Urinary bladder (tissue), 4 donors: ENCODE measurements around the gene GSG1L2. TPM values are rescaled to one million over a fixed set of nuclear protein-coding genes. Genes with fewer than 3 reads are reported as not detected.
"Not testable (repeated sequence)": the region's sequence is repeated elsewhere in the genome, so short reads cannot be mapped to it uniquely, and the experiment has no call there.

Experiments
- DNase-seq: peaks from one replicate; pipeline ENCODE4 v3.0.0-alpha.2; 2015; ENCODE audit errors: extremely low spot score
- H3K27ac ChIP-seq: one replicate; pipeline ENCODE4 v1.5.1; 2013; ENCODE audit warnings: low read depth, mild to moderate bottlenecking, moderate library complexity
- H3K36me3 ChIP-seq: one replicate; pipeline ENCODE4 v1.6.1; 2013; ENCODE audit warnings: mild to moderate bottlenecking, moderate library complexity; ENCODE audit not compliant: insufficient read depth
- H3K4me1 ChIP-seq: one replicate; pipeline ENCODE4 v1.6.1; 2013; ENCODE audit warnings: mild to moderate bottlenecking, moderate library complexity; ENCODE audit not compliant: insufficient read depth
- H3K4me3 ChIP-seq: one replicate; pipeline ENCODE4 v1.5.1; 2013; ENCODE audit warnings: low read depth, low read length
- WGBS: extraction: QIAGEN DNeasy Blood & Tissue Kit; methylation state at CpG from one replicate; pipeline ENCODE4 v1.1.7; 2013; 5-methylcytosine and 5-hydroxymethylcytosine counted together
- polyA plus RNA-seq: library from polyadenylated mRNA; stranded (reverse); fragments of 200-250 nt; gene quantifications from one replicate; pipeline ENCODE4 v1.2.3, GENCODE V29; 2013
- total RNA-seq: library from RNA; depleted of rRNA; stranded (reverse); fragments of >200 nt; gene quantifications from one replicate; pipeline ENCODE4 v1.2.3, GENCODE V29; 2014
- donor health status: healthy with polysubstance abuse.
- donor health status: healthy.

Gene GSG1L2
- total and polyA plus RNA-seq, 2 donors = not detected

DNA sequence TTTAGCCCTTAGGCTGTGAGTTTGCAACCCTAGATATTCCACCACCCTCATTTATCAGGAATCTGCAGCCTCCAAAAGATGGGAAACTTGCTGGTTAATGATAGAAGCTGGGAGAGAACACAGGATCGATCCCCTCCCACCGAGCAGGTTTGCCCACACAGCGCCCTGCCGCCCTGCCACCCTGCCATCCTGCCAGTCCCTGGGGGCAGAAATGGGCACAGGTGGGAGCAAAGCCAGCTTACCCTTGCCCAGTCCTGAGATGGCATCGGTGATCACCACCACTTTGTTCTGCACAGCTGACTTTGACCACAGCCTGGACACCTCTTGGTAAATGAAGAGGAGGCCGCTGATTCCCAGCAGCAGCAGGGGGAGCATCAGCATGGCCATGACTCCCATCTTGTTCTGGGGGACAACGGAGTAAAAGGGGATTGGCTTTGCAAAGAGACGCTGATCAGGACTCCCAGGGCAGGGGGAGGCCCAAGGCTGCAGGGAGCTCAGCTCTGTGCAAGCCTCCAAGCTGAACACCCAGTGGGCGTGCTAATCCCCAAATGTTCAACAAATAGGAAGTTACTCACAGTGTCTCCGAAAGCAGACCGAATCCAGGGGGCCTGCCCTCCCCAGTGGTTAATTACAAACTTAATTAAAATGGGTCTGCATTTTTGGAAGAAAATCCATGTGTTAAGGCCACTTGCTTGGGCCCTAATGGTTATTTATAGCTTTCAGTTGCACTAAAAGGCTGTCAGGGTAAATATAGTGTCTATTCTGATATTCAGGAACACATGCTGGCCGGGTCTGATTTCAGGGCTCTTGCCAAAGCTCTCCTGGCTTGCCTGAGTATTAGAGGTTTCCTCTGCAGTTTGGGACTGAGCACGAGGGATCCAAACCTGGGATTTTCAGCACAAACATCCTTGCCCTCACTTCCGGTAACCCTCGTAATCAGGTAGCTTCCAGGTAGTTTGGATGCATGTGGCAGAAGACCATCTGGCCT lies 30.7 kb downstream of the GSG1L2 start, which contains the start of gene DHRS7C:
DHRS7C (minus strand) TSS at position 704 of the 988 bp plus-strand sequence; CDS start at position 396, 308 bp downstream.
- H3K4me3 ChIP-seq = no peak within 1 kb of the TSS
- DNase-seq = no peak
- H3K36me3 ChIP-seq = no peaks in the 10 kb centered on the region
- no peaks in the 10 kb centered on the region for H3K4me1 ChIP-seq
- WGBS = 57% methylated on average over 15 of the region's 15 CpGs
- H3K27ac ChIP-seq = no peak within 1 kb of the TSS

DNA sequence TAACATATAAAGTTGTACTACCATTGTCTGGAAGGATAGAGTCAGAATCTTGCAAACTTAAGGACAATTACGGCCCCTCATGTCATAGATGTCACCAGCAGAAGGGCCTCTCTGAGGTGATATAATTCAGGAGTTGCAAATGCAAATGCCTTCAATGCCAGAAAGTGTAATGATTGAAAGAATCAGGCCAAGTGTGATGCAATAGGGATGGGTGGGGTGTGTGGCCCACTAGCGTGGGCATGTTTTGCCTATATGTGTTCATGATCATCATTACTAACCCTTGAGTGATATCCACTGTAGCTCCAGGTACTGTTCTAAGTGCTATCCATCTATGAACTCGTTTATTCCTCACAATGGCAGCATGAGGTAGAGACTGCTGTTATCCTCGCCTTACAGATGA lies 31.6 kb downstream of the GSG1L2 start:
- no peak for DNase-seq
- H3K4me3 ChIP-seq = no peak overlapping the region
- WGBS = 91% methylated on average over 4 of the region's 4 CpGs
- no peak overlapping the region for H3K27ac ChIP-seq
- no peaks in the 10 kb centered on the region for H3K4me1 ChIP-seq
- H3K36me3 ChIP-seq = no peaks in the 10 kb centered on the region

DNA sequence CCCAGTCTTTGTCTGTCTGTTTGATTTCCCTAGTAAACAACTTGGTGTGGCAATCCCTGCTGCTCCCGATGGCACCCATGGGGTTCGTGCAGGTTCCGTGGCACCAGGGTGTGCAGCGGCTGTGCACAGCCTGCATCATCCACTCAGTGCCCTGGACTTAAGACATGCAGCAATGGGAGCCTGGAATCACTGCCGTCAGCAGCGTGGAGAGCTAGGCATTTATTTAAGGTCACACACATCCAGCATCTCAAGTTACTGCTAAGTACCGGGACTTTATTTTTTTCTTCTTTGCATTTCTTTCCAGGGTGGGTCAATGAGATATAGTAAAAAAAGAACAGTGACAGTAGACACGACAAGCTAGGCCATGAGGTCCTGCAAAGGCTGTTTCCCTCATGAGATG lies 33.3 kb downstream of the GSG1L2 start:
- Histone ChIP-seq H3K27ac (no peak overlapping the region), H3K36me3 (no peaks in the 10 kb centered on the region), H3K4me3 (no peak overlapping the region), H3K4me1 (no peaks in the 10 kb centered on the region)
- no peak for DNase-seq
- WGBS = 89% methylated on average over 8 of the region's 8 CpGs

- H3K36me3 ChIP-seq = no peaks in the 10 kb centered on the region
- no peak overlapping the region for H3K4me3 ChIP-seq
- 95% methylated on average over 2 of the region's 2 CpGs for WGBS
- no peak overlapping the region for H3K27ac ChIP-seq
- H3K4me1 ChIP-seq = no peaks in the 10 kb centered on the region
- no peak for DNase-seq
These were observed 37.3 kb downstream of the GSG1L2 start for GRCh38 chr17:9784544-9784943.

GRCh38 chr17:9783465-9783864 lies 38.4 kb downstream of the GSG1L2 start:
- DNase-seq, H3K27ac ChIP-seq, H3K4me3 ChIP-seq, H3K4me1 ChIP-seq, H3K36me3 ChIP-seq: not testable (repeated sequence)
- WGBS = 88% methylated on average over 5 of the region's 5 CpGs

DNA sequence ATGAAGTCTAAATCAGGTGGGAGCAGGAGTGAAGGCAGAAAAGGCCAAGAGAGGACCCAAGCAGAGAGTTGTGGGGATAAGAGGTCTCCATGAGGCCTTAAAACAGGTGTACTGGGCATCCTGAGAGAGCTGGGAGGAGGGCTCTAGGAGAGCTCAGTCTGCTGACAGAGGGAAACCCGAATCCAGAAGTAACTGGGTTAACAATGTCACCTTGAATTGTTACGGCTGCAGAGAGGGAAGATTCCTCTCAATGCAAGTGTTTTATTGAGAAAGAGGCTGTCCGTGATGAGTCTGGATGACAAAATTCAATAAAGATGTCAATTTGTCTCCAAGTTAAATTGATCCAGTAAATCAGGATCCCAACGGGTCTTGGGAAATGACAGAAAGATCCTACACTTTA lies 38.8 kb downstream of the GSG1L2 start:
- no peaks in the 10 kb centered on the region for H3K4me1 ChIP-seq
- no peak for DNase-seq
- WGBS = 73% methylated on average over 4 of the region's 4 CpGs
- H3K4me3 ChIP-seq = no peak overlapping the region
- H3K27ac ChIP-seq = no peak overlapping the region
- H3K36me3 ChIP-seq = no peaks in the 10 kb centered on the region

- Histone ChIP-seq H3K4me1 (no peaks in the 10 kb centered on the region), H3K27ac (no peak overlapping the region), H3K4me3 (no peak overlapping the region), H3K36me3 (no peaks in the 10 kb centered on the region)
- 87% methylated on average over 3 of the region's 3 CpGs for WGBS
- DNase-seq = no peak
These were observed 41.3 kb downstream of the GSG1L2 start for GRCh38 chr17:9780552-9780951.

DNA sequence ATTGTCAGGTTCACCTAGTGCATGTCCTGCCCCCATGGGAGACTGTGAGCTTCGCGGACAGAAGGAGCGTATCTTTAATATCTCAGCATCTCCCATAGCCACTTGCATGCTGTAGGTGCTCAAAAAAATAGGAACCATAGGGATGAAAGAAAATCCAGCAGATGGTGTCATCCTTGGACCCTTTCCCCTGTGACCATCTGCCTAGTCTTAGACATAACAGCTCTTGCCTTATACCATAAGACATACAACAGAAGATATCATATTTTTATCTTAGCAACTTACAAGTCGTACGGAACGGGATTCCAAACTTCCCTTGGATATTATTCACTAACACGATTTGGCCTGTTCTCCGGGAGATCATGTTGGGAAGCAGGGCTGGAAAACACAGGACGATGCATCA lies 45.0 kb downstream of the GSG1L2 start:
- H3K4me1 ChIP-seq = no peaks in the 10 kb centered on the region
- WGBS = 82% methylated on average over 9 of the region's 9 CpGs
- no peak overlapping the region for H3K27ac ChIP-seq
- H3K36me3 ChIP-seq = no peaks in the 10 kb centered on the region
- no peak overlapping the region for H3K4me3 ChIP-seq
- DNase-seq = no peak

DNA sequence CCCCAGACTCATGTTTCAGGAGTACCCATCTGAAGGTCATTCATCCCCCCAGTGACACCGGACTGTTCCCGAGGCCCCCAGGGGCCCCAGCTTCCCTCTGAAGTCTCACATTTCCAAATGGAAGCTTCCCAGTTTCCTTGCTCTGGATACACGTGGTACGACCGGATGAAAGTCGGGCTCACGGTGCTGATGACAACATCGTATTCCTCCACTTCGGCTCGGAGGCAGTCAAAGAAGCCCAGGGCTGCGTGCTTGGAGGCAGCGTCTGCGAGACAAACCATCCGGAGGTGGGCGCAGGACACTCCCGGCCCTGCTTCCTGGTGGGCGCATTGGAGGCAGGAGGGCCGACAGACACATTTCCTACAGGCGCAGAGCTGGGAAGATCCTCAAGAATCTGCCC lies 49.2 kb downstream of the GSG1L2 start:
- no peak overlapping the region for H3K4me3 ChIP-seq
- no peaks in the 10 kb centered on the region for H3K36me3 ChIP-seq
- H3K27ac ChIP-seq = no peak overlapping the region
- 76% methylated on average over 19 of the region's 19 CpGs for WGBS
- no peak for DNase-seq
- no peaks in the 10 kb centered on the region for H3K4me1 ChIP-seq

GRCh38 chr17:9771465-9771864 lies 50.4 kb downstream of the GSG1L2 start:
- 94% methylated on average over 27 of the region's 27 CpGs for WGBS
- Histone ChIP-seq H3K27ac (no peak overlapping the region), H3K4me1 (no peaks in the 10 kb centered on the region), H3K36me3 (no peaks in the 10 kb centered on the region), H3K4me3 (no peak overlapping the region)
- no peak for DNase-seq

DNA sequence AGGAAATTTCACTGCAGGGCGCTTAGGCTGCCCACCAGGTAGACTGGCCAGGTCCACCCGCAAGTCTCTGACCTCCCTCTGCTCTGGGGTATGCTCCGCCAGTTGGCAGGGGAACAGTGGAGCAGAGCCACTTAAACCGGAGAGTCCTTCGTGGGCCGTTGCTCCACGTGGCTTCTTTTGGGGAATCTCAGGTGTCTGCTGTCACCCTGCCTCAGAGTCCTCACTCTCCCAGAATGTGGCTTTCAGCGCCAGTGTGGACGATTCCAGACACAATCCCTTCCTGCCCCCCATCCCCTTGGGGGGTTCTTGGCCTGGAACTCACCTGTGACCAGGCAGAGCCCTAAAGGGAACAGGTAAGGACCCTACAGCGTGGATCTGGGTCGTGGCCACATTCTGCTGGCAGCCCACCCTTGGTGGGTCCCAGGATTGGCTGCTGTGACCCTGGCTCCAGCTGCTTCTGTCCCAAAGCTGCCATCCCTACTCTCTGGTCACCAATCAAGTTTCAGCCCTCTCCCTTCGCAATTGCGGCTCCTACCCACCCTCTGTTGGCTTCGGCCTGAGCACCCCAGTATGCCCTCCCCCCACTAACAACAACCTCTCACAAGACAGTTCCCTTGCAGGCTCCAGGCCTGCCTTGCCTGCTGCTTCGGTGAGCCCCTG lies 52.7 kb downstream of the GSG1L2 start:
- no peak for DNase-seq
- H3K4me3 ChIP-seq = no peak overlapping the region
- whole genome bisulfite sequencing = 93% methylated on average over 15 of the region's 15 CpGs
- no peak overlapping the region for H3K27ac ChIP-seq
- no peaks in the 10 kb centered on the region for H3K36me3 ChIP-seq
- no peaks in the 10 kb centered on the region for H3K4me1 ChIP-seq

DNA sequence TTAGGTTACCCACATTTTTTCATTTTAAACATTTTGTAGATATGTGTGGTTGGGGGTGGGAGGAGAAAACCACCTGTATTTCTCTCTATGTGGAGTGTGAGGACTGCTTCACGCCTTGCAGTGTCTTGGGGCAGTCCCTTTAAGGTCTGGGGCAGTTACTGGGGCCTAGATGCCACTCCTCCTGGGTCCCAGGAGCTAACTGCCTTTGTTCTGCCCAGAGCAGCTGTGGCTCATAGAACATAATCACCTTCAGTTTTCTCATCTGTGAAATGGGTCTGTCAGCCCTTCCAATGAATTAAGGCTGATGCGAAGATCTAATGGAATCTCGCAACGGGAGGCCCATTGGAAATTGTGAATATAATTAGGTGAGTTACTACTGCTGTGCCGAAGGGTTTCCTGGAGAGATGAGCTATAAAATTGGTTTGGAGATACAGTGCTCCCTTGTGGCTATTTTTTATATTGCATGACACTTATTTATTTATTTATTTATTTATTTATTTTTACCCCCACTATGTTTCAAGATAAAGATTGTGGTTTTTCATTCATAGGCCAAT lies 53.4 kb downstream of the GSG1L2 start:
- Histone ChIP-seq H3K4me1 (no peaks in the 10 kb centered on the region), H3K4me3 (no peak overlapping the region), H3K27ac (no peak overlapping the region), H3K36me3 (no peaks in the 10 kb centered on the region)
- 48% methylated on average over 5 of the region's 5 CpGs for WGBS
- no peak for DNase-seq

DNA sequence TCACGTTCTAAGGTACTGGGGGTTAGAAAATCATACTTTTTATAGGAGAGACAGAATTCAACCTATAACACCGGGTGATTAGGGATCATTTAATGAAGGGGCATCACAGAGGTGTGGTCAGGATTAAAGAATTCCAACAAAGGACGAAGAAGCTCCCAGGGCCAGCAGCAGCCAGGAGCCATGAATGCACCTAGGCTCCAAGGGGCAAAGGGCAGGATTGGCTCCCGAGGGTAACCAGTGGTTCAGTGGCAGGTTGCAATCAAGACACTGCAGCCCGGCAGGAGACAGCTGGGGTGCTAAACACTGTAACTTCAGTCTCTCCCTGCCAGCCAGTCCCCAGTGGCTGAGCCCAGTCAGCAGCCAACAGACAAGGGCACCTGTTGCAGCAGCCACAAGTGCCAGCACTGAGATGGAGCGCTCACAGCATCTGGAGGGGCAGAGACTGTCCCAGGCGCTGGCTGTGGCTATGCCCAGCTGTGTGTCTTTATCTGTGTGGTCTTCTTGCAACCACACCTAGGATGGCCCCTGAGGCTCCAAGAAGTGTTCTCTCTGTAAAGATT lies 54.4 kb downstream of the GSG1L2 start:
- no peak overlapping the region for H3K27ac ChIP-seq
- 87% methylated on average over 7 of the region's 7 CpGs for WGBS
- H3K4me3 ChIP-seq = no peak overlapping the region
- H3K36me3 ChIP-seq = no peaks in the 10 kb centered on the region
- no peaks in the 10 kb centered on the region for H3K4me1 ChIP-seq
- no peak for DNase-seq
